Posterior vena cava (tissue), 2 donors: ENCODE results near the gene TFCP2L1. TPM values are rescaled to one million over a fixed set of nuclear protein-coding genes. Genes with fewer than 3 reads are reported as not detected.

Experiments used
- DNase-seq: peaks from one replicate; pipeline ENCODE4 v3.0.0-alpha.2; 2020; ENCODE audit warnings: low spot score
- intact Hi-C, 2 donors: fragments of 100-400 bp; cut with DNase I; formaldehyde crosslinking; loops; one replicate each; pipeline versions ENCODE4 v1.14.1 to v1.14.2; 2022 to 2023
- total RNA-seq, 2 donors: library from RNA; stranded (reverse); fragmentation: NEBNext Ultra II Directional; extraction: Animal tissue kit (Norgen Biotek cat#: 25700); gene quantifications; one replicate each; pipeline ENCODE4 v1.2.1, GENCODE V29; 2021
- donor health status: DM: yes; HTN: yes; CAD: no.
- donor health status: DM: yes; HTN: yes; CAD: no.

Gene TFCP2L1
- total RNA-seq, 2 donors from 2014 or later: 0.29 to 2.3 TPM

DNA sequence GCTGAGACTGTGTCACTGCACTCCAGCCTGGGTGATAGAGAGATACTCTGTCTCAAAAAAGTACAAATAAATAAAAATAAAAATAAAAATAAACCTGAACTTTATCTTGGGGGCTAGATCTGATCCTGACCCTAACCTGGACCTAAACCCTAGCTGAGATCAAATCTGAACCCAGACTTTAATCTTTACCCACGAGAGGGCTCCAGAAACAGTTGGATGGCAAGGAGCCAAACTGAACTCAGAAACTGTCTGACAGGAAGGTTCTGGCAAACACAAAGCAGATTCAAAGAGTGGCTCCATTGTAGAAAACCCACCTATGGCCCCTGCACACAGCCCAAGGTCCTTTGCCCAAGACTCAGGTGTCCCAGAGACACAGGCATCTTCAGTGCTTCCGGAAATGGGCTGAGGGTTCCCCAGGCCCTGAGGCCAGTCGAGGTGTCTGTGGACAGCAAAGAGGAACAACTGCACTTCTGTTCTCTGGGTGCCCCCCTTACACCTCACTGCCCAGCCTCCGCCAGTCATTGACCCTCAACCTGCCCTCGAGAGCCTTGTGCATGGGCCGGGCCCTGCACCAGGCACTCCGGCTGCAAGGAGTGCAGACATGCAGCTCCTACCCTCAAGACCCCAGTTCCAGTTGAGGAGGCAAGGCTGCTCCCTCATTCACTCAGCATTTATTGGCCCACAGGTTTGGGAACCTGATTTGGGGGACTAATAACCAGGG lies 95.2 kb downstream of the TFCP2L1 start:
- peak; percentile 54 for DNase-seq
- intact Hi-C loops: no loop called here

GRCh38 chr2:121189011-121189410 lies 96.0 kb downstream of the TFCP2L1 start:
- no peak for DNase-seq
- intact Hi-C loops: no loop called here

DNA sequence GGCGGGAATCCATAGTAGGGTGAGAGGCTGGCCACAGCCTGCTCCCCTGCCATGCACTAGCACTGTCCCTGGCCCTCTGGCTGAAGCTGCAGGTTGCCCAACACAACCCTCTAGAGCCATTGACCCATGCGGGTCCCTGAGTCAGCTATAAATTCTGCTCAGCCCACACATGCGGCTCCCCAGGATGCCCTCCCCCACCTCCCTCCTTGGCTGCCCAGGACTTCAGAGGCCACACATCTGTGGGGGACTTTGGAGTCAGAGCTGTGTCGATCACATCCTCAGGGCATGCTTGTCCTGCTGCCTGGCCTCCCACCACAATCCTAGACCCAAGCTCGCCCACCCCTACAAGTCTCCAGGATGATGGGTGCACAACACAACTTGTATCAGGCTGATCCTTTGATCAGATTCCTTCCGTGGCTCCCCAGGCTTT lies 97.0 kb downstream of the TFCP2L1 start:
- intact Hi-C loops: no loop called here

DNA sequence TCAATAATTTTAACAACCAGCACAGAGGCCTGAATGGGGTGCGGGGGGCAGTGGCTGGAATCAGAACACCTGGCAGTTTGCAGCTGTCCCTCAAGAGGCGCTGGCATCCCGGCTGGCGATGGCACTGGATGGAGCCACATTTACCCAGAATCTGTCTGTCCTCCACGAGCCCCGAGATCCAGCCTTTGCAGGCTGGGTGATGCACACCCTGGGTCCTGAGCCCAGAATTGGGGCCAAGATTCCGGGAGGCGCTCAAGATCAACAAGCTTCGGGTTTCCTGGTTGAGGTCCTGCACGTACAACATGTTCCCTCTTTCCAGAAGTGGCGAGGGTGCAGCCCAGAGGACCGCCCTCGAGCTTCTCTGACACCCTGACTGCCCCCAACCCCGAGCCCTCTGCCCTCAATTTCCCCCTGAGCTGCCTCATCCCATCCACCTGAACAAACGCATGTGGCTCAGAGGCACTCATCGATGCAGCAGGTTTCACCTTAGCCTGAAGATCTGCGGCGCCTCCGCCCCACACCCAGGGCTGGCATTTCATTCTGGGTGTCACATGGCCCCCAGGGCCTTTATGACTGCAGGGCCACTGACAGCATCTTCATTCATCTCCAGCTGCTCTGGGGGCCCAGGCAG lies 97.5 kb downstream of the TFCP2L1 start:
- intact Hi-C loops: no loop called here
- peak; percentile 59 for DNase-seq

More for the DNA sequence above, 97.0 kb downstream of the TFCP2L1 start:
- no peak for DNase-seq

GRCh38 chr2:121186261-121186660 lies 98.7 kb downstream of the TFCP2L1 start:
- DNase-seq: no peak
- intact Hi-C loops: no loop called here

DNA sequence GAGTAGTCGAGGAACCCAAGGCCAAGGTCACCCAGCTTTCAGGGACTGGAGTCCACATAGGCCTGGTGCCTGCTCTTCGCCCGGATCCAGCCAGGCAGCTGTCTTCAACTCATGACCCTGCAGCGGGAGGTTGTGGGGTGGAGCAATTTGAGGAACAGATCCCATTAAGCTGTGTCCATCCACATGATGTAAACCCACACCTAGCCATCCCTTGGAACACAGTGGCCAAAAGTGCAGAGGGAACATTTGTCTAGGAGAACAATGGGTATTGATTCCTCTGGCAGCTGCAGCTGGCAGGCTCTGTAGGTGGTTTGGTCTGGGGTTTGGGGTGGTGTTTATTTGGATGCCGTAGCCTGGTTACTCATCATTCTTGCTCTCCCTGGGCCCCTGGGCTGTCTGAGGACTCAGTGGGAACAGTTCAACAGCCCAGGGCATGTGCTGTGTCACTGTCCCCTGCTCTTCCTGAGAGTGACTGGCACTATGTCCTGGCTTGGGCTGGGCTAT lies 99.4 kb downstream of the TFCP2L1 start:
- intact Hi-C loops: no loop called here
- DNase-seq: no peak

DNA sequence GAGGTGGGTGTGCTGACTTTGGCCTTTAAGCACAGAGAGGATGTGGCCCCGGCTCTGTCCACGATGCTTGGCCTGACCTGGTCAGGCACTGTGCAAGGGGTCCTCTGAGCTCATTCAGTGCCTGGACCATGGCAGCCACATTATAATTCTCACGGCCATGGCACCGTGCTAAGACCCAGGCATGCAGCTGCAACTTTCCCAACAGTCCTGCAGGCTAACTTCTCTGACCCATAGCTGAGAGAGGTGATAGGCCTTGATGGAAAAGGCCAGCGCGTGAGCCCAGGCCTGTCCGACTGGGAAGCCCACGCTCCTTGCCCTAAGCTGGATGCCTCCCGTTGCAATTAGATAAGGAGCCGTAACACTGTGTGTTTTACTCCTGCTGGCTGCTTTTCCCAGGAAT lies 99.9 kb downstream of the TFCP2L1 start:
- DNase-seq: no peak
- intact Hi-C loops: no loop called here

- DNase-seq: no peak
- intact Hi-C loops: no loop called here
Observed at GRCh38 chr2:121184248-121184862, 100.6 kb downstream of the TFCP2L1 start.

- intact Hi-C loops: no loop called here
- no peak for DNase-seq
Observed at GRCh38 chr2:121182520-121182919, 102.5 kb downstream of the TFCP2L1 start.

- no peak for DNase-seq
- intact Hi-C loops: loop anchor here in 1 of 2 donors (5.0 kb wide), 1 partner anchor 683 kb away; no protein-coding TSS in a partner anchor
Observed at GRCh38 chr2:121179467-121179866, 105.5 kb downstream of the TFCP2L1 start.

GRCh38 chr2:121178730-121179129 lies 106.3 kb downstream of the TFCP2L1 start:
- intact Hi-C loops: loop anchor here in 1 of 2 donors (5.0 kb wide), 1 partner anchor 684 kb away; no protein-coding TSS in a partner anchor
- DNase-seq: no peak

- no peak for DNase-seq
- intact Hi-C loops: loop anchor here in 1 of 2 donors (5.0 kb wide), 1 partner anchor 684 kb away; no protein-coding TSS in a partner anchor
Observed at GRCh38 chr2:121177896-121178295, 107.1 kb downstream of the TFCP2L1 start.

DNA sequence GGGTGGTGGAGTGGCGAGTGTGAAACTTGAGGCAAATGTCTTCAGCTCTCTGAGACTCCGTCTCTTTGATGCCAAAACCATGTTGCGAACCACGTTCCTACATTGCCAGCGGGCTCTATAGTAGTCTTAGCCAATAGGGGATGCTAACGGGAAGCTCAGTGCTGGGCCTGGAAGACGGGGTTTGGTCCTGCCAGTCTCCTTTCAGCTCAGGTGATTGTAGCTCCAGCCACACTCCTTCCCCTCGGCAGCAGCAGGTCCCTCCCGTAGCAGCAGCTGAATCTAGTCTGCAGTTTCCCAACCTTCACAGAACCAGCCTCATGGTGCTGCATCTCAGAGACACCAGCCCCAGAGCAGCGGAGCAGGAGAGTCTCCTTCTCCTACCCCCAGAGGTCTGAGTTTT lies 109.7 kb downstream of the TFCP2L1 start:
- DNase-seq: no peak
- intact Hi-C loops: loop anchor here in 1 of 2 donors (5.0 kb wide), 1 partner anchor 687 kb away; no protein-coding TSS in a partner anchor

DNA sequence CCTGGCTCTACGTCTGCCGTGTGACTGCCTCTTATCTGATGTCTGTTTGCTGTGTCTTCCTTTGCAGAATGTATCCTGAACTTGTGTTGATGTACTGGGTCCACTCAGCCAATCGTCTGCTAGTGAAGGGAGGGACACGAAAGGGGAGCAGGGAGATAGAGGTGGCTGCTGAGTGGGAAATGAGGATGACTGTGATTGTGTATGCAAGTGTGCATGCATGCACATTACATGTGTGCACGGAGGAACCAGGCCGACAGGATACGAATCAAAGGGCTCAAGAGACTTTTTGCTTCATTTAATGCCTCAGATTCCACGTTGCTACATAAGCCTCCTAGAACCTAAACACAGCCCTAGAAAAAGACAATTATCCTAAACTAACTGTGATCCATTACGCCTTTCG lies 111.2 kb downstream of the TFCP2L1 start:
- no peak for DNase-seq
- intact Hi-C loops: no loop called here

- intact Hi-C loops: no loop called here
- DNase-seq: no peak
Observed at GRCh38 chr2:121173112-121173511, 111.9 kb downstream of the TFCP2L1 start.

- intact Hi-C loops: no loop called here
- no peak for DNase-seq
Observed at GRCh38 chr2:121172456-121172855, 112.5 kb downstream of the TFCP2L1 start.

- intact Hi-C loops: no loop called here
- no peak for DNase-seq
Observed at GRCh38 chr2:121171625-121172119, 113.3 kb downstream of the TFCP2L1 start.

GRCh38 chr2:121170577-121170976 lies 114.4 kb downstream of the TFCP2L1 start:
- no peak for DNase-seq

DNA sequence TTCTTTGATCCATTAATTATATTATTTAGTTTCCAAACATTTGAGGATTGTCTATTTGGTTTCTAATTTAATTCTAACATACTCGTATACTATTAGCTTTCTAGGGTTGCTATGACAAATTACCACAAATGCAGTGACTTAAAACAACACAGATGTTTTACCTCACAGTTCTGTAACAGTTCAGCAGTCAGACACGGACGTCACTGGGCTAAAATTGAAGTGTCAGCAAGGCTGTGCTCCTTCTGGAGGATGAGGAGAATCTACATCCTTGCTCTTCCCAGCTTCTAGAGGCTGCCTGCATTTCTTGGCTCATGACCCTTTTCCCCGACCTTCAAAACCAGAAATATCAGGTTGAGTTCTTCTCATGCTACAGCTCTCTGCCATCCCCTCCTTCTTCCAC lies 117.6 kb downstream of the TFCP2L1 start:
- DNase-seq: no peak

More at GRCh38 chr2:121170577-121170976, 114.4 kb downstream of the TFCP2L1 start:
- intact Hi-C loops: no loop called here

More for the DNA sequence above, 117.6 kb downstream of the TFCP2L1 start:
- intact Hi-C loops: no loop called here
